AG04450 (cell line): ENCODE data around the gene FDPS. TPM values are rescaled to one million over a fixed set of nuclear protein-coding genes. Genes with fewer than 3 reads are reported as not detected.

Experiments used
- CTCF ChIA-PET: fragments of 300-600, 350-600 bp; formaldehyde crosslinking; extraction: SDS; loops from one replicate; lab custom pipeline; 2022; ENCODE audit warnings: antibody characterized with exemption, inconsistent platforms; lab: Charles Lee
- POLR2A ChIA-PET: fragments of 350-600 bp; formaldehyde crosslinking; extraction: SDS; loops from one replicate; lab custom pipeline; 2021; ENCODE audit warnings: antibody characterized with exemption, inconsistent platforms; lab: Yijun Ruan, JAX
- DNase-seq: peaks from one replicate; pipeline ENCODE4 v3.0.0-alpha.2; 2011; ENCODE audit warnings: low read depth, low spot score
- H3K27ac ChIP-seq: one replicate; pipeline ENCODE4 v1.5.1; 2012; ENCODE audit warnings: low read depth, low read length, control low read depth
- H3K27me3 ChIP-seq: one replicate; pipeline ENCODE4 v1.6.0; 2012; ENCODE audit warnings: low read length; ENCODE audit not compliant: control insufficient read depth, insufficient read depth
- H3K4me3 ChIP-seq: 2 replicates; pipeline ENCODE4 v1.5.1; 2011; ENCODE audit warnings: mild to moderate bottlenecking, low read depth, low read length, control low read depth
- H3K9me3 ChIP-seq: 2 replicates; pipeline ENCODE4 v1.5.1; 2012; ENCODE audit warnings: low read length; ENCODE audit not compliant: control insufficient read depth, insufficient read depth
- CTCF ChIP-seq: IDR thresholded peaks from 2 replicates; pipeline ENCODE4 v1.5.1; 2011; ENCODE audit warnings: low read depth, low read length, control low read depth, inconsistent platforms
- polyA plus RNA-seq: library from polyadenylated mRNA; depleted of rRNA; stranded (reverse); fragments of >200 nt; gene quantifications from 2 replicates; pipeline ENCODE4 v1.2.3, GENCODE V29; 2011

FDPS gene
- polyA plus RNA-seq, 1 experiment = 140 TPM

- POLR2A ChIA-PET = interaction anchor here (0.5 to 1.8 kb wide), 13 partner anchors 9 to 291 kb away, joined by 3 to 13 read pairs (median 5); partner anchors contain the start of genes ASH1L and SCAMP3
- CTCF ChIA-PET = interaction anchor here (0.9 to 5.0 kb wide), 3 partner anchors 22 to 320 kb away, joined by 3 to 56 read pairs (median 3); no protein-coding TSS in a partner anchor
- no peaks in the 10 kb centered on the region for H3K27me3 ChIP-seq
- peak overlapping the region; percentile 83 for H3K27ac ChIP-seq
- DNase-seq = no peak
- peak overlapping the region; percentile 89 for H3K4me3 ChIP-seq
- H3K9me3 ChIP-seq = no peaks in the 10 kb centered on the region
- TF ChIP-seq CTCF = no peak
Measured at GRCh38 chr1:155272466-155273342, 36.0 kb upstream of the FDPS start.

GRCh38 chr1:155273343-155274245 lies 35.1 kb upstream of the FDPS start, which contains the start of gene CLK2:
TSS of gene CLK2 (minus strand) at chr1:155273504. CDS start at chr1:155270977, 2,527 bp downstream.
- no peaks in the 10 kb centered on the region for H3K9me3 ChIP-seq
- H3K27me3 ChIP-seq = no peaks in the 10 kb centered on the region
- H3K4me3 ChIP-seq = peak within 1 kb of the TSS; percentile 89
- H3K27ac ChIP-seq = peak within 1 kb of the TSS; percentile 83
- peak; percentile 78 for DNase-seq
- ChIA-PET POLR2A (interaction anchor here (0.5 to 1.8 kb wide), 15 partner anchors 10 to 470 kb away, joined by 3 to 13 read pairs (median 4); partner anchors contain the start of gene SCAMP3), CTCF (interaction anchor here (1.0 to 5.0 kb wide), 2 partner anchors 23 to 66 kb away, joined by 3 to 56 read pairs; no protein-coding TSS in a partner anchor)
- TF ChIP-seq CTCF = no peak

- no peak within 1 kb of the TSS for H3K27ac ChIP-seq
- TF ChIP-seq CTCF = peak; percentile 47
- H3K9me3 ChIP-seq = no peaks in the 10 kb centered on the region
- POLR2A ChIA-PET = interaction anchor here (0.5 to 1.2 kb wide), 4 partner anchors 22 to 83 kb away, joined by 3 to 4 read pairs (median 3); partner anchors contain the start of gene ENTREP3
- CTCF ChIA-PET = interaction anchor here (0.6 to 2.5 kb wide), 13 partner anchors 9 to 420 kb away, joined by 3 to 15 read pairs (median 3); partner anchors contain the start of genes ENTREP3 and RUSC1
- peak within 1 kb of the TSS; percentile 74 for H3K4me3 ChIP-seq
- H3K27me3 ChIP-seq = no peaks in the 10 kb centered on the region
- peak; percentile 85 for DNase-seq
Measured at GRCh38 chr1:155277070-155277901, 31.4 kb upstream of the FDPS start, which contains the start of gene HCN3. TSS of gene HCN3 (plus strand) at chr1:155277463. CDS start at chr1:155277591, 128 bp downstream.

- peak; percentile 28 for TF ChIP-seq CTCF
- CTCF ChIA-PET = interaction anchor here (0.6 to 2.1 kb wide), 3 partner anchors 27 to 83 kb away, joined by 3 to 7 read pairs (median 7); no protein-coding TSS in a partner anchor
- no peak for DNase-seq
- Histone ChIP-seq H3K27ac (no peak overlapping the region), H3K4me3 (peak overlapping the region; percentile 74), H3K9me3 (no peaks in the 10 kb centered on the region), H3K27me3 (no peaks in the 10 kb centered on the region)
- POLR2A ChIA-PET = no interaction called here
Measured at GRCh38 chr1:155277902-155278688, 30.6 kb upstream of the FDPS start.
